SH-SY5Y (cell line): ENCODE results near the gene PRKD1.

ENCODE experiments used
- GATA2 ChIP-seq: IDR thresholded peaks from 2 replicates; pipeline ENCODE4 v1.6.1; 2011; ENCODE audit warnings: mild to moderate bottlenecking, low read depth, low read length
- GATA3 ChIP-seq: IDR thresholded peaks from 2 replicates; pipeline ENCODE4 v1.6.1; 2011; ENCODE audit warnings: low read depth, mild to moderate bottlenecking, low read length, moderate library complexity

GRCh38 chr14:29652571-29652970 is 275.1 kb downstream of the PRKD1 start:
- no peak for TF ChIP-seq GATA2
- no peak for TF ChIP-seq GATA3
